HEK293 (cell line): ENCODE data around the gene SMNDC1.

Experiments
- CTCF ChIA-PET: fragments of 350-600 bp; formaldehyde crosslinking; extraction: SDS; loops from one replicate; lab custom pipeline; 2021; ENCODE audit warnings: antibody characterized with exemption; lab: Yijun Ruan, JAX
- POLR2A ChIA-PET: fragments of 300-600 bp; formaldehyde crosslinking; extraction: SDS; loops from one replicate; lab custom pipeline; 2020; ENCODE audit warnings: antibody characterized with exemption, inconsistent platforms; lab: Yijun Ruan, JAX
- H3K27ac ChIP-seq: fragments of 200-500 bp; sonication (Bioruptor generic); 2 replicates; pipeline ENCODE4 v1.5.1; 2014; ENCODE audit warnings: low read depth, low read length, control low read depth, inconsistent platforms; ENCODE audit errors: extremely low read depth
- H3K36me3 ChIP-seq, 2 experiments: fragments of 200-500 bp in 1 of 2; sonication (Bioruptor generic) in 1 of 2; 1 replicate in 1 of 2; 2 replicates in 1 of 2; pipeline ENCODE4 v1.5.1; 2014 to 2017; ENCODE audit warnings: inconsistent platforms in 2 of 2, low read length in 2 of 2; ENCODE audit not compliant: control insufficient read depth in 2 of 2, insufficient read depth in 1 of 2
- H3K4me1 ChIP-seq: fragments of 200-500 bp; sonication (Bioruptor generic); 2 replicates; pipeline ENCODE4 v1.5.1; 2014; ENCODE audit warnings: mild to moderate bottlenecking, low read length, inconsistent platforms; ENCODE audit not compliant: control insufficient read depth, insufficient read depth
- H3K4me3 ChIP-seq: 2 replicates; pipeline ENCODE4 v1.5.1; 2011; ENCODE audit warnings: low read depth, mild to moderate bottlenecking, control low read depth, low read length, moderate library complexity
- H3K9me3 ChIP-seq: fragments of 200-500 bp; sonication (Bioruptor generic); 2 replicates; pipeline ENCODE4 v1.5.1; 2014; ENCODE audit warnings: low read depth, low read length, inconsistent platforms; ENCODE audit not compliant: control insufficient read depth, insufficient read depth
- FEZF1 ChIP-seq: fragments of 450-650 bp; formaldehyde crosslinking; IDR thresholded peaks from 2 replicates; pipeline ENCODE4 v1.5.1; 2016; ENCODE audit warnings: missing biosample characterization, missing genetic modification characterization
- KLF16 ChIP-seq: fragments of 450-650 bp; formaldehyde crosslinking; IDR thresholded peaks from 2 replicates; pipeline ENCODE4 v1.5.1; 2017; ENCODE audit warnings: missing biosample characterization, missing genetic modification characterization
- RBAK ChIP-seq: fragments of 450-650 bp; formaldehyde crosslinking; IDR thresholded peaks from 2 replicates; pipeline ENCODE4 v1.5.1; 2016; ENCODE audit warnings: missing biosample characterization, missing genetic modification characterization
- YY2 ChIP-seq: fragments of 450-650 bp; formaldehyde crosslinking; IDR thresholded peaks from 2 replicates; pipeline ENCODE4 v1.5.1; 2016; ENCODE audit warnings: missing biosample characterization, missing genetic modification characterization
- ZBTB17 ChIP-seq: fragments of 450-650 bp; formaldehyde crosslinking; IDR thresholded peaks from 2 replicates; pipeline ENCODE4 v1.5.1; 2016; ENCODE audit warnings: missing biosample characterization, missing genetic modification characterization
- ZBTB20 ChIP-seq: fragments of 450-650 bp; formaldehyde crosslinking; IDR thresholded peaks from 2 replicates; pipeline ENCODE4 v1.5.1; 2016; ENCODE audit warnings: missing biosample characterization, missing genetic modification characterization
- ZNF138 ChIP-seq: fragments of 450-650 bp; formaldehyde crosslinking; IDR thresholded peaks from 2 replicates; pipeline ENCODE4 v1.5.1; 2016; ENCODE audit warnings: missing biosample characterization, missing genetic modification characterization, borderline replicate concordance
- ZNF184 ChIP-seq: fragments of 450-650 bp; IDR thresholded peaks from 2 replicates; pipeline ENCODE4 v1.5.1; 2018; ENCODE audit warnings: missing biosample characterization, mild to moderate bottlenecking, missing genetic modification characterization
- ZNF19 ChIP-seq: fragments of 450-650 bp; formaldehyde crosslinking; IDR thresholded peaks from 2 replicates; pipeline ENCODE4; 2016; ENCODE audit warnings: missing biosample characterization, missing genetic modification characterization, low read depth
- ZNF223 ChIP-seq: fragments of 450-650 bp; formaldehyde crosslinking; IDR thresholded peaks from 2 replicates; pipeline ENCODE4 v1.5.1; 2016; ENCODE audit warnings: missing biosample characterization, missing genetic modification characterization
- ZNF23 ChIP-seq: fragments of 450-650 bp; formaldehyde crosslinking; IDR thresholded peaks from 2 replicates; pipeline ENCODE4 v1.5.1; 2016; ENCODE audit warnings: missing biosample characterization, missing genetic modification characterization, borderline replicate concordance
- ZNF302 ChIP-seq: fragments of 450-650 bp; formaldehyde crosslinking; IDR thresholded peaks from 2 replicates; pipeline ENCODE4 v1.5.1; 2016; ENCODE audit warnings: missing biosample characterization, missing genetic modification characterization, low read depth
- ZNF335 ChIP-seq: fragments of 450-650 bp; formaldehyde crosslinking; conservative IDR thresholded peaks from 2 replicates; pipeline ENCODE4 v1.5.1; 2016; ENCODE audit warnings: missing biosample characterization, missing genetic modification characterization
- ZNF404 ChIP-seq: fragments of 450-650 bp; formaldehyde crosslinking; IDR thresholded peaks from 2 replicates; pipeline ENCODE4 v1.5.1; 2017; ENCODE audit warnings: missing biosample characterization, missing genetic modification characterization
- ZNF433 ChIP-seq: fragments of 450-650 bp; formaldehyde crosslinking; IDR thresholded peaks from 2 replicates; pipeline ENCODE4 v1.5.1; 2016; ENCODE audit warnings: missing biosample characterization, missing genetic modification characterization, low read depth
- ZNF596 ChIP-seq: fragments of 450-650 bp; IDR thresholded peaks from 2 replicates; pipeline ENCODE4 v1.5.0; 2018; ENCODE audit warnings: missing biosample characterization, mild to moderate bottlenecking, missing genetic modification characterization, moderate library complexity
- ZNF629 ChIP-seq: fragments of 450-650 bp; formaldehyde crosslinking; IDR thresholded peaks from 2 replicates; pipeline ENCODE4 v1.5.1; 2017; ENCODE audit warnings: missing biosample characterization, missing genetic modification characterization
- ZNF747 ChIP-seq: fragments of 450-650 bp; formaldehyde crosslinking; IDR thresholded peaks from 2 replicates; pipeline ENCODE4 v1.5.1; 2016; ENCODE audit warnings: missing biosample characterization, missing genetic modification characterization
- ZNF785 ChIP-seq: fragments of 450-650 bp; formaldehyde crosslinking; IDR thresholded peaks from 2 replicates; pipeline ENCODE4 v1.5.1; 2016; ENCODE audit warnings: missing biosample characterization, missing genetic modification characterization
- ZNF791 ChIP-seq: fragments of 450-650 bp; formaldehyde crosslinking; IDR thresholded peaks from 2 replicates; pipeline ENCODE4 v1.5.1; 2016; ENCODE audit warnings: missing biosample characterization, missing genetic modification characterization
- TF ChIP-seq, protein P1 (sequence below): fragments of 450-650 bp; formaldehyde crosslinking; IDR thresholded peaks from 2 replicates; pipeline ENCODE4 v1.5.1; 2016; ENCODE audit warnings: missing biosample characterization, missing genetic modification characterization
- TF ChIP-seq, protein P2 (sequence below): fragments of 450-650 bp; formaldehyde crosslinking; IDR thresholded peaks from 2 replicates; pipeline ENCODE4 v1.5.1; 2017; ENCODE audit warnings: missing biosample characterization, missing genetic modification characterization
- TF ChIP-seq, protein P3 (sequence below): fragments of 450-650 bp; formaldehyde crosslinking; IDR thresholded peaks from 2 replicates; pipeline ENCODE4 v1.5.1; 2016; ENCODE audit warnings: missing biosample characterization, missing genetic modification characterization, low read depth
- TF ChIP-seq, protein P4 (sequence below): fragments of 450-650 bp; formaldehyde crosslinking; IDR thresholded peaks from 2 replicates; pipeline ENCODE4 v1.5.1; 2016; ENCODE audit warnings: missing biosample characterization, missing genetic modification characterization
- TF ChIP-seq, protein P5 (sequence below): fragments of 450-650 bp; formaldehyde crosslinking; IDR thresholded peaks from 2 replicates; pipeline ENCODE4 v1.5.1; 2016; ENCODE audit warnings: missing biosample characterization, missing genetic modification characterization
- TF ChIP-seq, protein P6 (sequence below): fragments of 450-650 bp; formaldehyde crosslinking; IDR thresholded peaks from 2 replicates; pipeline ENCODE4 v1.5.1; 2016; ENCODE audit warnings: missing biosample characterization, missing genetic modification characterization

The SMNDC1 gene

DNA sequence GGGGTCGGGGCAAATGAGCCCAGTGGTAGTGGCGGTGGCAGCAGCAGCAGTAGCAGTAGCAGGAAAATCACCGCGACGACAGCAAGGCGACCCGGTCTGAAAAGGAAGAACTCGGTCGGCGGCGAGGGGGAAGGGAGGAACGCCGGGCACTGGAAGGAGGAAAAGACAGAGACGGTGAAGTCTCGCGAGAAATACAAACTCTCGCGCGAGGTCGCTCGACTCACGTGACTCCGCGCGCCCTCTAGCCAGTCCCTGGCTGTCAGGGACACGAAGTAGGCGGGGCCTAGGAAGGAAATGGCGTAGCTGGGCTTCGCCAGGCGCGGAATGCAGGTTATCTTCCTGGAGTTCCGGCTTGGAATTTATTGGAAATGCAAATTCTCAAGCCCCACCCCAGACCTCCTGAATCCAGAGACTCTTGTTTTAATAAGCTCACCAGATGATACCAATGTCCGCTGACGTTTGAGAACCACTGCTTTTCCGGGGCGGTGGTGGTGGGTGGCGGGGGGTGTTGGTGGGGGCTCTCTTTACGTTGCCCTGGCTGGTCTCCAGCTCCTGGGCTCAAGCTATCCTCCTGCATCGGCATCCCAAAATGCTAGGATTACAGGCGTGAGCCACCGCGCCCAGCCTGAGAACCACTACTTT lies at the start of gene SMNDC1:
SMNDC1 (minus strand) TSS at position 141 of the 642 bp plus-strand sequence. CDS start 1,333 bp downstream, outside the sequence.
- CTCF ChIA-PET, result interaction anchor here (0.6 to 3.2 kb wide), 13 partner anchors 118 to 539 kb away, joined by 3 to 24 read pairs (median 5); no protein-coding TSS in a partner anchor
- TF ChIP-seq ZNF629 (peak; percentile 75), ZNF19 (tag by site-specific recombination) (no peak), ZNF404 (tag by site-specific recombination) (no peak), ZNF747 (tag by site-specific recombination) (no peak), ZNF23 (tag by site-specific recombination) (no peak), KLF16 (tag by site-specific recombination) (peak; percentile 85), ZNF596 (tag by site-specific recombination) (no peak), ZNF335 (tag by site-specific recombination) (peak; percentile 71), YY2 (tag by site-specific recombination) (no peak), ZNF138 (tag by site-specific recombination) (no peak), ZNF433 (no peak), ZNF302 (tag by site-specific recombination) (no peak), FEZF1 (peak; percentile 36), ZBTB20 (tag by site-specific recombination) (no peak), ZNF791 (no peak), ZNF184 (no peak), ZNF785 (tag by site-specific recombination) (no peak), ZBTB17 (peak; percentile 67), ZNF223 (no peak), RBAK (tag by site-specific recombination) (no peak)
- TF ChIP-seq, protein P1, sequence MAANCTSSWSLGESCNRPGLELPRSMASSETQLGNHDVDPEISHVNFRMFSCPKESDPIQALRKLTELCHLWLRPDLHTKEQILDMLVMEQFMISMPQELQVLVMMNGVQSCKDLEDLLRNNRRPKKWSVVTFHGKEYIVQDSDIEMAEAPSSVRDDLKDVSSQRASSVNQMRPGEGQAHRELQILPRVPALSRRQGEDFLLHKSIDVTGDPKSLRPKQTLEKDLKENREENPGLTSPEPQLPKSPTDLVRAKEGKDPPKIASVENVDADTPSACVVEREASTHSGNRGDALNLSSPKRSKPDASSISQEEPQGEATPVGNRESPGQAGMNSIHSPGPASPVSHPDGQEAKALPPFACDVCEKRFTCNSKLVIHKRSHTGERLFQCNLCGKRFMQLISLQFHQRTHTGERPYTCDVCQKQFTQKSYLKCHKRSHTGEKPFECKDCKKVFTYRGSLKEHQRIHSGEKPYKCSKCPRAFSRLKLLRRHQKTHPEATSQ (tag by site-specific recombination), result no peak
- TF ChIP-seq, protein P2, sequence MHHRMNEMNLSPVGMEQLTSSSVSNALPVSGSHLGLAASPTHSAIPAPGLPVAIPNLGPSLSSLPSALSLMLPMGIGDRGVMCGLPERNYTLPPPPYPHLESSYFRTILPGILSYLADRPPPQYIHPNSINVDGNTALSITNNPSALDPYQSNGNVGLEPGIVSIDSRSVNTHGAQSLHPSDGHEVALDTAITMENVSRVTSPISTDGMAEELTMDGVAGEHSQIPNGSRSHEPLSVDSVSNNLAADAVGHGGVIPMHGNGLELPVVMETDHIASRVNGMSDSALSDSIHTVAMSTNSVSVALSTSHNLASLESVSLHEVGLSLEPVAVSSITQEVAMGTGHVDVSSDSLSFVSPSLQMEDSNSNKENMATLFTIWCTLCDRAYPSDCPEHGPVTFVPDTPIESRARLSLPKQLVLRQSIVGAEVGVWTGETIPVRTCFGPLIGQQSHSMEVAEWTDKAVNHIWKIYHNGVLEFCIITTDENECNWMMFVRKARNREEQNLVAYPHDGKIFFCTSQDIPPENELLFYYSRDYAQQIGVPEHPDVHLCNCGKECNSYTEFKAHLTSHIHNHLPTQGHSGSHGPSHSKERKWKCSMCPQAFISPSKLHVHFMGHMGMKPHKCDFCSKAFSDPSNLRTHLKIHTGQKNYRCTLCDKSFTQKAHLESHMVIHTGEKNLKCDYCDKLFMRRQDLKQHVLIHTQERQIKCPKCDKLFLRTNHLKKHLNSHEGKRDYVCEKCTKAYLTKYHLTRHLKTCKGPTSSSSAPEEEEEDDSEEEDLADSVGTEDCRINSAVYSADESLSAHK (tag by site-specific recombination), result no peak
- TF ChIP-seq, protein P3, sequence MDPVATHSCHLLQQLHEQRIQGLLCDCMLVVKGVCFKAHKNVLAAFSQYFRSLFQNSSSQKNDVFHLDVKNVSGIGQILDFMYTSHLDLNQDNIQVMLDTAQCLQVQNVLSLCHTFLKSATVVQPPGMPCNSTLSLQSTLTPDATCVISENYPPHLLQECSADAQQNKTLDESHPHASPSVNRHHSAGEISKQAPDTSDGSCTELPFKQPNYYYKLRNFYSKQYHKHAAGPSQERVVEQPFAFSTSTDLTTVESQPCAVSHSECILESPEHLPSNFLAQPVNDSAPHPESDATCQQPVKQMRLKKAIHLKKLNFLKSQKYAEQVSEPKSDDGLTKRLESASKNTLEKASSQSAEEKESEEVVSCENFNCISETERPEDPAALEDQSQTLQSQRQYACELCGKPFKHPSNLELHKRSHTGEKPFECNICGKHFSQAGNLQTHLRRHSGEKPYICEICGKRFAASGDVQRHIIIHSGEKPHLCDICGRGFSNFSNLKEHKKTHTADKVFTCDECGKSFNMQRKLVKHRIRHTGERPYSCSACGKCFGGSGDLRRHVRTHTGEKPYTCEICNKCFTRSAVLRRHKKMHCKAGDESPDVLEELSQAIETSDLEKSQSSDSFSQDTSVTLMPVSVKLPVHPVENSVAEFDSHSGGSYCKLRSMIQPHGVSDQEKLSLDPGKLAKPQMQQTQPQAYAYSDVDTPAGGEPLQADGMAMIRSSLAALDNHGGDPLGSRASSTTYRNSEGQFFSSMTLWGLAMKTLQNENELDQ (tag by site-specific recombination), result no peak
- TF ChIP-seq, protein P4, sequence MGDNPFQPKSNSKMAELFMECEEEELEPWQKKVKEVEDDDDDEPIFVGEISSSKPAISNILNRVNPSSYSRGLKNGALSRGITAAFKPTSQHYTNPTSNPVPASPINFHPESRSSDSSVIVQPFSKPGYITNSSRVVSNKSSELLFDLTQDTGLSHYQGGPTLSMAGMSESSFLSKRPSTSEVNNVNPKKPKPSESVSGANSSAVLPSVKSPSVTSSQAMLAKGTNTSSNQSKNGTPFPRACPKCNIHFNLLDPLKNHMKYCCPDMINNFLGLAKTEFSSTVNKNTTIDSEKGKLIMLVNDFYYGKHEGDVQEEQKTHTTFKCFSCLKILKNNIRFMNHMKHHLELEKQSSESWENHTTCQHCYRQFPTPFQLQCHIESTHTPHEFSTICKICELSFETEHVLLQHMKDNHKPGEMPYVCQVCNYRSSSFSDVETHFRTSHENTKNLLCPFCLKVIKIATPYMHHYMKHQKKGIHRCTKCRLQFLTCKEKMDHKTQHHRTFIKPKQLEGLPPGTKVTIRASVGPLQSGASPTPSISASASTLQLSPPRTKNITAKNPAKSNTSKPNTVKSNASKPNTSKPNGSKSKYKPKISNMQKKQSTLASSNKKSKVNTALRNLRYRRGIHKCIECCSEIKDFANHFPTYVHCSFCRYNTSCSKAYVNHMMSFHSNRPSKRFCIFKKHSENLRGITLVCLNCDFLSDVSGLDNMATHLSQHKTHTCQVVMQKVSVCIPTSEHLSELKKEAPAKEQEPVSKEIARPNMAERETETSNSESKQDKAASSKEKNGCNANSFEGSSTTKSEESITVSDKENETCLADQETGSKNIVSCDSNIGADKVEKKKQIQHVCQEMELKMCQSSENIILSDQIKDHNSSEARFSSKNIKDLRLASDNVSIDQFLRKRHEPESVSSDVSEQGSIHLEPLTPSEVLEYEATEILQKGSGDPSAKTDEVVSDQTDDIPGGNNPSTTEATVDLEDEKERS (tag by site-specific recombination), result no peak
- TF ChIP-seq, protein P5, sequence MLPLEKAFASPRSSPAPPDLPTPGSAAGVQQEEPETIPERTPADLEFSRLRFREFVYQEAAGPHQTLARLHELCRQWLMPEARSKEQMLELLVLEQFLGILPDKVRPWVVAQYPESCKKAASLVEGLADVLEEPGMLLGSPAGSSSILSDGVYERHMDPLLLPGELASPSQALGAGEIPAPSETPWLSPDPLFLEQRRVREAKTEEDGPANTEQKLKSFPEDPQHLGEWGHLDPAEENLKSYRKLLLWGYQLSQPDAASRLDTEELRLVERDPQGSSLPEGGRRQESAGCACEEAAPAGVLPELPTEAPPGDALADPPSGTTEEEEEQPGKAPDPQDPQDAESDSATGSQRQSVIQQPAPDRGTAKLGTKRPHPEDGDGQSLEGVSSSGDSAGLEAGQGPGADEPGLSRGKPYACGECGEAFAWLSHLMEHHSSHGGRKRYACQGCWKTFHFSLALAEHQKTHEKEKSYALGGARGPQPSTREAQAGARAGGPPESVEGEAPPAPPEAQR (tag by site-specific recombination), result no peak
- TF ChIP-seq, protein P6, sequence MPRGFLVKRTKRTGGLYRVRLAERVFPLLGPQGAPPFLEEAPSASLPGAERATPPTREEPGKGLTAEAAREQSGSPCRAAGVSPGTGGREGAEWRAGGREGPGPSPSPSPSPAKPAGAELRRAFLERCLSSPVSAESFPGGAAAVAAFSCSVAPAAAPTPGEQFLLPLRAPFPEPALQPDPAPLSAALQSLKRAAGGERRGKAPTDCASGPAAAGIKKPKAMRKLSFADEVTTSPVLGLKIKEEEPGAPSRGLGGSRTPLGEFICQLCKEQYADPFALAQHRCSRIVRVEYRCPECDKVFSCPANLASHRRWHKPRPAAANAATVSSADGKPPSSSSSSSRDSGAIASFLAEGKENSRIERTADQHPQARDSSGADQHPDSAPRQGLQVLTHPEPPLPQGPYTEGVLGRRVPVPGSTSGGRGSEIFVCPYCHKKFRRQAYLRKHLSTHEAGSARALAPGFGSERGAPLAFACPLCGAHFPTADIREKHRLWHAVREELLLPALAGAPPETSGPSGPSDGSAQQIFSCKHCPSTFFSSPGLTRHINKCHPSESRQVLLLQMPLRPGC (tag by site-specific recombination), result peak; percentile 58

More for the DNA sequence above, at the start of gene SMNDC1:
- peak within 1 kb of the TSS; percentile 90 for H3K27ac ChIP-seq
- H3K36me3 ChIP-seq, result peaks cover 15 to 37% of the 10 kb centered on the region in 2 experiments; a peak in 2 of 3 replicates
- no peaks in the 10 kb centered on the region for H3K9me3 ChIP-seq
- POLR2A ChIA-PET, result interaction anchor here (0.6 to 1.4 kb wide), 19 partner anchors 24 to 498 kb away, joined by 3 to 10 read pairs (median 4); partner anchors contain the start of gene RBM20
- H3K4me1 ChIP-seq, result peaks cover 9% of the 10 kb centered on the region
- peak within 1 kb of the TSS; percentile 54 for H3K4me3 ChIP-seq
